GM21515 (cell line): Measurements from ENCODE around the gene KRT82.
"Not testable (repeated sequence)": the region's sequence is repeated elsewhere in the genome, so short reads cannot be mapped to it uniquely, and the experiment has no call there.

Source experiments
- ATAC-seq: cut with Tn5 transposase; IDR thresholded peaks from one replicate; pipeline ENCODE4 v1.9.1; 2021; ENCODE audit not compliant: unreplicated experiment

The KRT82 gene

GRCh38 chr12:52413782-52414345 lies 7.7 kb upstream of the KRT82 start:
- ATAC-seq = no peak

DNA sequence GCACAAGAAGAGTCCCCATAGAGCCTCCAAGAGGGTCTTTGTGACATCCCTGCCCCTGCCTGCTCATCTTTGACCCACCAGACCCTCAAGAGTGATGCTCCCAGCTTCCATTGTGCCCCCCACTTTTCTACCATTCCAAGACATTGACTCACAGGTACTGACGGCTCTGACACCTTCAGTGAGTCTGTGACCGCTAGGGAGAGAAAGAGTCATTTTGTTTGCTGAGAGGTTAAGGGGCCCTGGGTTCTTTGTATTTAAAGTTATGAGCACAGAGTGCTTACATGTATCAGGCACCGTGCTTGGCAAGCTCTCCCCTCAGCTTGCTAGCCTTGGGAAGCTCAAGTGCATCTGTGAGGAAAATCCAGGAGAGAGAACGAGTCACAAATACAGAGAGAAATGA lies 7.1 kb upstream of the KRT82 start:
- ATAC-seq = no peak

GRCh38 chr12:52411815-52412214 lies 5.7 kb upstream of the KRT82 start:
- no peak for ATAC-seq

DNA sequence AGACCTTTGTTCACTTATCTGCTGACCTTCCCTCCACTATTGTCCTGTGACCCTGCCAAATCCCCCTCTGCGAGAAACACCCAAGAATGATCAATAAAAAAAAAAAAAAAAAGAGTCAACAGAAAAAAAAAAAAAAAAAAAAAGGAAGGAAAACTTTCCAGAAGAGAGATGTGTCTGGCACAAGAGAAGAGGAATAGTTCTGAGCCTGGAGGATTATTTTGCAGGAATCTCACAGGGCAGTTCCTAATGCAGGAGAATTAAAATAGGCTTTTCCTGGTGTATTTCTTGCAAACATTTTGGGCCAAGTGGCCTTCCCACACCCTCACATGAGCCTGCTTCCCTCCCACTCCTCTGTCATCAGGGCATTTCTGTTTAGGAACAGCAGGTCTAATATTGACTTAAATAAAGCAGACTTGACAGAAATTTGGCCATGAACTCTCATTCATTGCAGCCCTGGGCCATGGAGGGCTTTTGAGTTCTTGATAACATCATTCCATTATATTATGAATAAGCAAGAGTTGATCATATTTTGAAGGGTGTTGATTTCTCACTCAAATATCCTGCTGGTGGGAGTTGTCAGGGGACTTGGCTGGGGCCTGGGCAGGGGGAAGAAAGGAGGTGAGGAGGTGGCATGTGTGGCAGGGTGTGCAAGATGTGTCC lies 4.6 kb upstream of the KRT82 start:
- ATAC-seq = not testable (repeated sequence)

- no peak for ATAC-seq
These were observed 1.8 kb upstream of the KRT82 start for GRCh38 chr12:52407918-52408317.

DNA sequence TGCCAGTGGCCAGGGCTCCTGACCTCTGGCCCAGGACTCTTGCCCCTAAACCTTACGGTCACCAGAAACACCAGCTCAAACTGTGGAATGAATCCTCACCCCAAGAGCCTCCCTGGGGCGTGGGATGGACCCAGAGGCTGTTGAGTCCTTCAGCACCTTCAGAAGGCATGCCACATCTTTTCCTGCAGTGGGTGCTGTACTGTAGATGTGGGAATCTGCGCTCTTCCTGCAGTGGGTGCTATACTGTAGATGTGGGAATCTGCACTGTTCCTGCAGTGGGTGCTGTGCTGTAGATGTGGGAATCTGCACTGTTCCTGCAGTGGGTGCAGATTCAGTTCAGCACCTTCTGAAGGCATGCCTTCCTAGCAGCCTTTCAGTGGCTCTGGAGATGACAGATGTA lies 1.2 kb downstream of the KRT82 start:
- ATAC-seq = no peak

DNA sequence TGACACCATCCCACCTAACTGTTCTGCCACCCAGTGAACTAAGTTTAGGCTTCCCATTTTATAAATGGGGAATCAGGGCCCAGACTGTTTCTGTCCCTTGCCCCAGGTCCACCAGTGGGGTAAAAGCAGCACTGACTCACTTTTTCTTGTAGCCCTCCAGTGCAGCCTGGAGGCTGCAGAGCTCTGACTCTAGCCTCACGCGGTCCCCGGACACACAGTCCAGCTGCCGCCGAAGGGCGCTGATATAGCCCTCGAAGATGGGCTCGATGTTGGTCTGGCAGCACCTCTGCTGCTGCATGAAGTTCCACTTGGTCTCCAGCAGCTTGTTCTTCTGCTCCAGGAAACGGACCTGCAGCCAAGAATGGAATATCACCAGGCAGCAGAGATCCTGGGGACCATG lies 2.6 kb downstream of the KRT82 start:
- no peak for ATAC-seq

DNA sequence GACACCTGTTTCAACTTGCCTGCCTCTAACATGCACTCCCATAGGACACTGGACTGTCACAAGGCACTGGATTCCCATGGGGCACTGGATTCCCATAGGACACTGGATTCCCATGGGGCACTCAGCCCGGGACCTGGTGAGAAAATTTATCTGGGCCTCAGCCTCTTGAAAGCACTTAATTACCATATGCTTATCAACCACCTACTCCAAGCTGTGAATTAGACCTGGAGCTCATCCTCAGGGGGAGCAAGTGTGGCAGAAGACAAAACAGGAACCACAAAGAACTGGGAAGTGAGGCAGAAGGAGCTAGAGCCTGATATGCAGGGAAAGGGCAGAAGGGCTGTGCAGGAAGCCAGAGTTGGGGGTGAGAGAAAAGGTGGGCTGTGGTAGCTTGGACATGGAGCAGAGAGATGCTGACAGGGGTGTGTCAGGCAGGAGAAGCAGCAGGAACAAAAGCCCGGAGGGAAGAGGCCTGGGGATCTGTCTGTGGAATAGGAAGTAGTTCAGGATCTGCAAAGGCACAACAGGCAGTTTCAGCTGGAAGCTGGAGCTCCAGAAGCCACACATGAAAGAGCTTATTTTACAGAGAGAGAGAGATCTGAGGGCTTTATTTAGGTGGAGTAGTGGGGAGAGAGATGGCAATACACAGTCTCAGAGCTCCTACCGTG lies 3.1 kb downstream of the KRT82 start:
- ATAC-seq = no peak

DNA sequence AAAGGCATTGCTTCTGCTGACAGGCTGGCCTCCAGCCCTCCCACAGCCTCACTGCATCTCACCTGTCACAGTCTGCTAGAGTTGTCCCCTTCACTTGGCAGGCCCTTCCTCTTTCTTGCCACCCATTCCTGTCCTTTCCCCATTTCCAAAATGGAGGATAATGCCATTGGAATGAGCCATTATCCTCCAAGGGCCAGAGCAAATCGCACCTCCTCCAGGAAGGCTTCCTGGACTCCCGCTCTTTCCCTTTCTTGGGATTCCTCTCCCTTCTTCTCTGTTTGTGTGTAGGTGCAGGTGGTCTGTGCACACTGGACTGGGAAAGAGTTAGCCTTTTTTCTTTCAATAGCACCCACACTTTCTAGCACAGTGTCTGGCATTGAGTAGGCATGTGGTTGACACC lies 3.8 kb downstream of the KRT82 start:
- no peak for ATAC-seq

- ATAC-seq = no peak
These were observed 4.2 kb downstream of the KRT82 start for GRCh38 chr12:52401926-52402325.

- ATAC-seq = no peak
These were observed 4.6 kb downstream of the KRT82 start for GRCh38 chr12:52401526-52401925.

DNA sequence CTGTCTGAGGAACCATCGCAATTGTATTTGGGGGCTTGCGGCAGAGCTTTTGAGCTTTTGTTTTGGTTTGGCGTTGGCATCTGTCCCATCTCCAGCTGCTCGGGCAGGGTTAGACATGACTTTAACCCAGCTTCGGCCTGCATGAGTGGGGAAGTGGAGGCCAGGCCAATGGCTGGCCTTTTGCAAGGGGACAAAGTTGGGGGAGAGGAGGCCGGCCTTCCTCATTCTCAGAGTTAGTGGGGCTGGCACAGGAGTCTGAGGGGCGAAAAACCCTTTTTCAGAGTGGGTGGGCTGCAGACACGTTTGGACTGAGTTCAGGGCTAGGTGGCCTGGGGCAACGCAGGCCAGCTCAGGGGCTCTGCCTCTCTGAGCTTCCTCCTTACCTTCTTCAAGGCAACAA lies 5.2 kb downstream of the KRT82 start:
- no peak for ATAC-seq

DNA sequence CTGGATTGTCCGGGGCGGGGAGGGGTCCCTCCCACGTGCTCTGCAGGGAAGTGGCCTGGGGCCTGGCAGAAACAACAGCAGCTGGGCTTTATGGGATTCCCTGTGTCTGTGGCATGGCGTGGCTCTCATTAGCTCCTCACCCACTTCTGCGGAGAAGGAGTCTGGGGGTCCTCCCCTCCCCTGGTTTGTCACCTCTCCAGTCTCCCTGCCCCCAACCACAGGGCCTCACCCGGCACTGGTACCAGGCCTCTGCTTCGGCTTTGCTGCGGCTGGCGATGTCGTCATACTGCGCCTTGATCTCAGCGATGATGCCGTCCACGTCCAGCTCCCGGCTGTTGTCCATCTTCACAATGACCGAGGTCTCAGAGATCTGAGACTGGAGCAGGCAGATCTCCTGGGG lies 6.4 kb downstream of the KRT82 start:
- no peak for ATAC-seq

GRCh38 chr12:52398176-52398575 lies 8.0 kb downstream of the KRT82 start:
- ATAC-seq = no peak

DNA sequence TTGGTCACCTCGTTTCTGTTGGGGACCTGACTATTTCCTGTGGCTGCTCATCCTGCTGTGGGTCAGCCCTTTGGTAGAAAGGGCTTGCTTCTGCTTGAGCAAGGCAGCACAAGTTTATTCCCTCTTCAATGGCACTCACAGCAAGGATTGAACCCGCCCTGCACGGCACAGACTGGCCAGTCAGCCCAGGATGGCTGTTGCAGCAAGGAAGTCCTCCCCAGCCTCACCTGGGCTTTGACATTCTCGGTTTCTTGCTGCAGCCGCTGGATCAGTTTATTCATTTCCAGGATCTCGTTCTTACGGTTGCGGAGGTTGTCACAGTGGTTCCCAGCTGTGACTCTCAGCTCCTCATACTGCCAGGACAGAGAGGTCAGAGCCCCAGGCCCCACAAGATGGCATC lies 9.5 kb downstream of the KRT82 start:
- ATAC-seq = no peak

GRCh38 chr12:52395761-52396434 lies 10.2 kb downstream of the KRT82 start:
- no peak for ATAC-seq

DNA sequence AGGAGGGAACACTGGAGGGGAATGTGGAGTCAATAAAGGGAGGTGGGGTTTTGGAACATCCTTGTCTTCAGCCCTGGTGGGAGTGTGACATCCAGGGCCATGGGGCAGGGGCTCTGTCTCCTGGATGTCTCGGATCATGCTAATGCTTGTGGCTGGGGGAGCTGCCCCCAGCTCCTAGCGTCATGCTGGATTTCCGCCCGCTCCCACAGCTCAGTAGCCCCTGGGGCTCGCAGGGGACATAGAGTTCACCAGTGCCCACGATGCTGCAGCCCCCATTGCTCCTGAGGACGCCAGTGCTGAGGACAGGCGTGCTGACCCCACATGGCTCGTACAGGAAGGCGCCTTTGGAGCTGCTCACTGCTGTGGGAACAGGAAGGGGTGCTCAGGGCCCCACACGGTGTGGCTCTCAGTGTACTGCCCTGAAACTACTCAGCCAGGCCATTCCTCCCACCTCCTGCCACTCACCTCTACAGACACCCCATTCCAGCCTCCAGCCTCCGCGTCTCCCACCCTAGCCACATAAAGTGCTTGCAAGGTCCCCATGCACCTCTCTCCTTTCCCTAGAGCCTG lies 11.2 kb downstream of the KRT82 start:
- ATAC-seq = no peak

GRCh38 chr12:52392465-52393007 lies 13.6 kb downstream of the KRT82 start:
- ATAC-seq = no peak

GRCh38 chr12:52391618-52392002 lies 14.5 kb downstream of the KRT82 start:
- ATAC-seq = no peak

GRCh38 chr12:52390739-52391617 lies 15.2 kb downstream of the KRT82 start:
- no peak for ATAC-seq
